GM19328 (cell line): Measurements from ENCODE around the gene UBE2D2.
"Not testable (repeated sequence)": the region's sequence is repeated elsewhere in the genome, so short reads cannot be mapped to it uniquely, and the experiment has no call there.

Source experiments
- ATAC-seq: cut with Tn5 transposase; IDR thresholded peaks from one replicate; pipeline ENCODE4 v1.9.1; 2021; ENCODE audit warnings: mild to moderate bottlenecking, moderate library complexity; ENCODE audit not compliant: unreplicated experiment

Gene UBE2D2

DNA sequence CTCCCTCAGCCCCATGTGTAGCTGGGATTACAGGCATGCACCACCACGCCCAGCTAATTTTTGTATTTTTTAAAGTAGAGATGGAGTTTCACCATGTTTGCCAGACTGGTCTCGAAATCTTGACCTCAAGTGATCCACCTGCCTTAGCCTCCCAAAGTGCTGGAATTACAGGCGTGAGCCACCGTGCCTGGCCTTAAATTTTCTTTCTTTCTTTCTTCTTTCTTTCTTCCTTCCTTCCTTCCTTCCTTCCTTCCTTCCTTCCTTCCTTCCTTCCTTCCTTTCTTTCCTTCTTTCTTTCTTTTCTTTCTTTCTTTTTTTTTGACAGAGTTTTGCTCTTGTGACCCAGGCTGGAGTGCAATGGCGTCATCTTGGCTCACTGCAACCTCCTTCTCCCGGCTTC lies 14.5 kb upstream of the UBE2D2 start:
- ATAC-seq = not testable (repeated sequence)

DNA sequence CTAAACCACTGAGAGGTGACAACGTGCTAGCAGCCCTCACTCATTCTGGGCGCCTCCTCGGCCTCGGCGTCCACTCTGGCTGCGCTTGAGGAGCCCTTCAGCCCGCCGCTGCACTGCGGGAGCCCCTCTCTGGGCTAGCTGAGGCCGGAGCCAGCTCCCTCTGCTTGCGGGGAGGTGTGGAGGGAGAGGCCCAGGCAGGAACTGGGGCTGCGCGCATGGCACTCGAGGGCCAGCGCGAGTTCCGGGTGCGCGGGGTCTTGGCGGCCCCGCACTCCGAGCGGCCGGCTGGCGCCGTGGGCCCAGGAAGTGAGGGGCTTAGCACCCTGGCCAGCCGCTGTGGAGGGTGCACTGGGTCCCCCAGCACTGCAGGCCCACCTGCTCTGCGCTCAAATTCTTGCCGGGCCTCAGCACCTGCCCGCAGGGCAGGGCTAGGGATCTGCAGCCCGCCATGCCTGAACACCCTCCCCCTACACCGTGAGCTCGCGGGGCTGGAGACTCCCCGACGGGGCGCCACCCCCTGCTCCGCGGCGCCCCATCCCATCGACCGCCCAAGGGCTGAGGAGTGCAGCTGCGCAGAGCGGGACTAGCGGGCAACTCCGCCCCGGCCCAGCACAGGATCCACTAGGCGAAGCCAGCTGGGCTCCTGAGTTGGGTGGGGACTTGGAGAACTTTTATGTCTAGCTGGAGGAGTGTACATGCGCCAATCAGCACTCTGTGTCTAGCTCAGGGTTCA lies 11.8 kb upstream of the UBE2D2 start:
- ATAC-seq = no peak

DNA sequence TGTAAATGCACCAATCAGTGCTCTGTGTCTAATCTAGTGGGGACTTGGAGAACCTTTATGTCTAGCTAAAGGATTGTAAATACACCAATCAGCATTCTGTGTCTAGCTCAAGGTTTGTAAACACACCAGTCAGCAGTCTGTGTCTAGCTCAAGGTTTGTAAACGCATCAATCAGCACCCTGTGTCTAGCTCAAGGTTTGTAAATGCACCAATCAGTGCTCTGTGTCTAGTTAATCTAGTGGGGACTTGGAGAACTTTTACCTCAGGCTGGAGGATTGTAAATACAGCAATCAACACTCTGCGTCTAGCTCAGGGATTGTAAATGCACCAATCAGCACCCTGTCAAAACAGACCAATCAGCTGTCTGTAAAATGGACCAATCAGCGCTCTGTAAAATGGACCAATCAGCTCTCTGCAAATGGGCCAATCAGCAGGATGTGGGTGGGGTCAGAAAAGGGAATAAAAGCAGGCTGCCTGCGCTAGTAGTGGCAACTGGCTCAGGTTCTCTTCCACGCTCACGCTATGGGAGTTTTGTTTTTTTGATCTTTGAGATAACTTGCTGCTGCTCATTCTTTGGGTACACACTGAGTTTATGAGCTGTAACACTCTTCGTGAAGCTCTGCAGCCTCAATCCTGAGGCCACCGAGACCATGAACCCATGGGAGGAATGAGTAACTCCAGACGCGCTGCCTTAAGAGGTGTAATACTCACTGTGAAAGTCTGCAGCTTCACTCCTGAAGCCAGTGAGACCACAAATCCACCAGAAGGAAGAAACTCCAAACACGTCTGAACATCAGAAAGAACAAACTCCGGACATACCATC lies 10.9 kb upstream of the UBE2D2 start:
- ATAC-seq = not testable (repeated sequence)

DNA sequence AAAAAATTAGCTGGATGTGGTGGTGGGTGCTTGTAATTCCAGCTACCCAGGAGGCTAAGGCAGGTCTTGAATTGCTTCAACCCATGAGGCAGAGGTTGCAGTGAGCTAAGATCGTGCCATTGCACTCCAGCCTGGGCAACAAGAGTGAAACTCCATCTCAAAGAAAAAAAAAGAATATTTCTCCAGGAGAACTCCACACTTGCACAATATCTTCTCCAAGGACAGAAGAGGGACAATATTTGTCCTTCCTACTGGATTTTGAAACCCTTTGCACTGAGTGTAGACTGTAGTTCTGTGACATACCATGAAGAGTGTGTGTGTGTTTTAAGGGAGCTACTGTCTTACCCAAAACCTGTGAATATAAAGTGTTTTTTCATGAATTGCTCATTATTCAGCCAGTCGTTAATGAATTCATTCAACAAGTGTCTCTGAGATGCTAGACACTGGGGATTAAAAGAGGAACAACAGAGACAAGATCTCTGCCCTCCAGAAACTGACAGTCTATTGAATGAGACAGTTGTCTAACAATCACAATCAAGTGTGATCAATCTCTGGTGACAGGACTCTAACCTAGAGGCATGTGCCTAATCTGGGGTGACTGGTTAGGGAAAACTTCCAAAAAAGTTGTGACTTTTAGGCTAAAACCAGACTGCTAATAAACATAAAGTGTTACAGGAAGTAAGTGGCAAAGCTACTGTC lies 9.8 kb upstream of the UBE2D2 start:
- no peak for ATAC-seq

DNA sequence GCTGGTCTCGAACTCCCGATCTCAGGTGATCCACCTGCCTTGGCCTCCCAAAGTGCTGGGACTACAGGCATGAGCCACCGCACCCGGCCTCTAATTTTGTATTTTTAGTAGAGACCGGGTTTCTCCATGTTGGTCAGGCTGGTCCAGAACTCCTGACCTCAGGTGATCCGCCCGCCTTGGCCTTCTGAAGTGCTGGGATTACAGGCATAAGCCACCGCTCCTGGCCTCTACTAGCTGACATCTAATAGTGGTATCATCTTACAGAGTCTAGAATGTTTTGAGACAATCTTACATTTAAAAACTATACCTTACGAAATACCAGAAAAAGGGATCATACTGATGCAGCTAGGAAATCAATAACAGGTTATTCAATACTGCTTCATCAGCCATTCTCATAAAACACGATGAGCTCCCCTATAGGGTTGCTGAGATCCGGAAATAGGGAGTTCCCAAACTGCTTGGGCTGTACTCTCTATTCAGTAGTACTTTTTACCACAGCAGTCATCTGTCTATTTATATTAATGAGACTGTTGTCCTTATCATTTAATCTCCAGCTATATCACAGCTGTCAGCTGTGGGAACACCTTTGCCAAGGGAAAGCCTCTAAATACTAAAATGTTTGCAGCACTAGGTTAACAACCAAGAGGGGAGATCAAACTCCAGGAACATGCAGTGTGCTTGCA lies 8.1 kb upstream of the UBE2D2 start:
- ATAC-seq = no peak

DNA sequence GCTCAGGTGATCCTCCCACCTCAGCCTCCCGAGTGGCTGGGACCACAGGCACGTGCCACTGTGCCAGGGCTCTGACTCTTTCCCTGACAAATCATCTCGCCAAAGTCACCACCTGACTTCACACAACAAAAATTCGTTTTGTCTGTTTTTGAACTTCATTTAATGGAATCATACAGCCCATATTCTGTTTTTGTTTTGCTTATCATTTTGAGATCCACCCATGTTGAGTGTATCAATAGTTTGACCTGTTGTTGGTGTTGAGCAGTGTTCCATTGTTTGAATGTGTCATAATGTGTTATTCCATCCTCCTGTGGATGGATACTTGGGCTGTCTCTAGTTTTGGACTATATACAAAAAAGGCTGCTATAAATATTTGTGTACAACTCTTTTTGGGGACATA lies 6.9 kb upstream of the UBE2D2 start:
- no peak for ATAC-seq

DNA sequence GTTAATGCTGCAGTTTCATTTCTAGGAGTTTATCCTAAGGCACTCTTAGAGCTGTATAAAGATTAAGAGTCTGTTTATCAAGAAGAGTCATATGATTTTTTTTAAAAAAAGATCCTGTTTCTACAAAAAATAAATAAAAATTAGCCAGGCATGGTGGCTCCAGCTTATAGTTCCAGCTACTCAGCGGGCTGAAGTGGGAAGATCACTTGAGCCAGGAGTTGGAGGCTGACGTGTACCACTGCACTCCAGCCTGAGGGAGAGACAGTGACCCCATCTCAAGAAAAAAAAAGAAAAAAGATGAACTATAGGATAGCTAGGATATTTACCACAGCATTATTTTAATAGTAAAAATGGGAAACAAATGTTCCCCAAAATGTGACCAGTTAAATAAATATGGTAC lies 3.3 kb upstream of the UBE2D2 start:
- no peak for ATAC-seq

DNA sequence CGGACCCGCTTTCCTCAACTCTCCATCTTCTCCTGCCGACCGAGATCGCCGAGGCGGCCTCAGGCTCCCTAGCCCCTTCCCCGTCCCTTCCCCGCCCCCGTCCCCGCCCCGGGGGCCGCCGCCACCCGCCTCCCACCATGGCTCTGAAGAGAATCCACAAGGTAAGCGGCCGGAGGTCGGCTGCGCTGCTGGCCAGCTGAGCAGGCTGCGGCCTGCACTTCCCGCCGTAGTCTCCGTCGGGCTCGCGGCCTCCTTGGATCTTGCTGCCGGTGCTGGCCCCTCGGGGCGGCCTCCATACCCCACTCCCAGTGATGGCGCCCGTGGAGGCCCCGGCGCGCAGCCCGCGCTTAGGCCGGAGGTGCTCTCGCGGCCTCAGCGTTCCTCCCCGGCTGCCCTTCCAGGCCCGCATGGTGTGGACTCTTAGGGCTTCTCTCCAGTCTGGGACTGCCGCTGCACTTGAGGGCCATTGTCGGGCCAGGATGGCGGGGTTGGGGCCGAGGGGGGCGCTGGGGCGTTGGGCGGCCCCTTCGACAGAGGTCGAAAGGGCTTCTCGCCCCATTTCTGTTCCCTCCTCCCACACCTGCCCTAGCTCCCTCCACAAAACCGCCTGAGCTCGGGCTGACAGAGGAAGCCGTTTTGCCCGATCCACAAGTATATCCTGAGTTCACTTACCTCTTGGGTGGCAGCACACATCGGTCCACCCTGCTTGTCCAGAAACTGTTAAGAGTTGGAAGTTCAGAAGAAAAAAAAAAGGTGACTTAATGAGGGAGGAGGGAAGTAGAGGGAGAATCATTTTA lies 714 bp downstream of the UBE2D2 start:
- peak; percentile 15 for ATAC-seq

DNA sequence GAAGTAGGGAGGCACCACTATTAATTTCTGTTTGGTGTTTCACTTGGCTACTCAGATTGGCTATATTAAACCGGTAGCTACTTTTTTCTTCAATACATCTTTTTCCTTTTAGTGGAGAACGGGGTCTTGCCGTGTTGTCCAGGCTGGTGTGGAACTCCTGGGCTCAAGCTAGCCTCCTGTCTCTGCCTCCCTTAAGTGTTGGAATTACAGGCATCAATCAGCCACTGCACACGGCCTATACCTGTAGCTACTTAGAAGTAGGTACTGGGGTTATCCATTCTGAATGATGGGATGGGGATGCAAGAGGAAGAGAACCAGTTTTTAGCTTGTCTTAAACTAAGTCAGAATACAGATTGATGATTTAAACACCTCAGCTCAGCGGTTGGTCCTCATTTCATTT lies 1.7 kb downstream of the UBE2D2 start:
- no peak for ATAC-seq

DNA sequence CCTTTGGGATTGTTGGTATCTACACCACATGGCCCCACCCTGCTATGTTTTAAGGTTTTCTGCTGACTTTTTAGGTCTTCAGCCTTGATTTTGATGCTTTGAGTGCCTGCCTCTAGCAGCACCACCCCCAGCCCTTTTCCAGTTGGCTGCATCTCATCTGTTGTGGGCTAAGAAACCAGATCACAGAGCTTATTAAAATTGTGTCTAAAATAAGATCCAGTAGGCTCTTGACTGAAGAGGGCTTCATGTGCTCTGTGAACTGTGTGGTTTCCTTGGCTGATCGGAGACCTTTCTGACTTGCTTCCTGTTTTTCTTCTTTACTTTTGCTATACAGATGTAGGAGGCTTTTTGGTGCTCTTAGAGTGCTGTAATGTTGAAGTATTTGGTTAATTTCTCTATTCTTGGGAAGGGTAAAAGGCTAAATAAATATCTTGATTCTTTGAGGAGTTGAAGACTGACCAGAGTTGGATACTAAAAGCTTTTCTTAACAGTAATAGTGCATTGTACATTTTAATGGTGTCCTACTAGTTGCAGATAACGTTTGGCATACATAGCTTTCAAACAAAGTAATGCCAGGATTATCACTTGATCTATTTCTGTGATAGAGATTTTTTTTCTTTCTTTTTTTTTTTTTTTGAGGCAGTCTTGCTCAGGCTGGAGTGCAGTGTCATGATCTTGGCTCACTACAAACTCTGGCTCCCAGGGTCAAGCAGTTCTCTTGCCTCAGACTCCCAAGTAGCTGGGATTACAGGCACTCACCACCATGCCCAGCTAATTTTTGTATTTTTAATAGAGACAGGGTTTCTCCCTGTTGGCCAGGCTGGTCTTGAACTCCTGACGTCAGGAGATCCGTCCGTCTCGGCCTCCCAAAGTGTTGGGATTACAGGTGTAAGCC lies 4.5 kb downstream of the UBE2D2 start:
- peak; percentile 42 for ATAC-seq

DNA sequence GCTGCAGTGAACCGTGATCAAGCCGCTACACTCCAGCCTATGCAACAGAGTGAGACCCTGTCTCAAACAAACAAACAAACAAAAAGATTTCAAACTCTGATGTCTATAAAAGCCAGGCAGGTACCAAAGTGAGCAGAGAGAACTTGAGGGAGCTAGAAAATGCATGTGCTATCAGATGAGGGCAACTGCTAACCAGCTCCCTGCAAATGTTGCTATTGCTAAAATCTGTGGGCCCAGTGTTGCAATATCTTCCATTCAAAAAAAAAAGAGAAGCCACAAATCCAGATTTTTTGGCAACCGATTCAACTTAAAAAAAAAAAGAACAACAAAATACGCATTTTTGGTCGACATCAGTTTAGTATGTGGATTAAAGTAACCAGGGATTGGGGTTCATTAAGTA lies 5.5 kb downstream of the UBE2D2 start:
- ATAC-seq = no peak

DNA sequence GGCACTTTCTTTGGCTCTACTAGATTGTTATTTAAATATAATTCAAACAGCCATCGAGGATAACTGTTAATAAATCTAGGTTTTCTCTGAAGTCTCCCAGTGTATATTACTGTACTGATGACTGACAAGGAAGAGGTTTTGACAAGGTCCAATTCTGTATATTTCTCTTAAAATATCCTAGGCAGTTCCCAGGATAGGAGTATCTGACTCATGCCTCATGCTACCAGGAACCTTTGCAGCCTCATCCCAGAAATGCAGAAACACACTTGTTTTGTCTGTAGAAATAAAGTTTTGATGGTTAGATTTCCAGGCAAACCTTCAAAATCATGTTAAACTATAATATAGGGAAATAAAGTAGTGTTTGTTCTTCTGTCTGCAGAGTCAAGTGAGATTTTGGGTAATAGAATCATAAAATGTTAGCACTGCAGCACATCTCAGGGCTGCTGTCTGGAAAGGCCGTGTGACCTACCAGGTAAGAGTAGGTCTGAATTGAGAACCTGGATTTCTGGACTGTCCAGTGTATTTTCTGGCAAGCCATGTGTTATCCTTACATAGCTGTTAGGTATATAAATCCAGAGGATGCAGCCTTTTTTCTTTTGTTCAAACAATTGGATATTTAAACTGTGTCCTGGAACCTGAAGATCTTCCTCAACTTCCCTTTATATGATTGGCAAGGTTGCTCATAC lies 8.3 kb downstream of the UBE2D2 start:
- no peak for ATAC-seq

DNA sequence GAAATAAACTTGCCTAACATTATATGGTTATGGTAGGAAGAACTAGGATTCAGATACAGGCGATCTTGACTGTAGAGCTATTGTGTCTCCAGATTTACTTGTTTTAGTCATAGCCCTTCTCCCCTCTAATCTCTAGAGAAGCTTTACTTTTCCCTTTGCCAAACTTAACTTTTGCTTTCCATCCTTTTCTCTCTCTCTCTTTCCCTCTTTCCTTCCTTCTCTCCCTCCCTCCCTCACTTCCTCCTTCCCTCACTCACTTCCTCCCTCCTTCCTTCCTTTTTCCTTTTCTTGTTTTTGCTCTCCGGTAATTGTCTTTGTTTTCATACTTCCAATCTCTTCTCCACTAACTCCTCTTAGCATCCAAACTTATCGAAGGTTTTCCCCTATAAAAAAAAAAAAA lies 10.4 kb downstream of the UBE2D2 start:
- no peak for ATAC-seq

DNA sequence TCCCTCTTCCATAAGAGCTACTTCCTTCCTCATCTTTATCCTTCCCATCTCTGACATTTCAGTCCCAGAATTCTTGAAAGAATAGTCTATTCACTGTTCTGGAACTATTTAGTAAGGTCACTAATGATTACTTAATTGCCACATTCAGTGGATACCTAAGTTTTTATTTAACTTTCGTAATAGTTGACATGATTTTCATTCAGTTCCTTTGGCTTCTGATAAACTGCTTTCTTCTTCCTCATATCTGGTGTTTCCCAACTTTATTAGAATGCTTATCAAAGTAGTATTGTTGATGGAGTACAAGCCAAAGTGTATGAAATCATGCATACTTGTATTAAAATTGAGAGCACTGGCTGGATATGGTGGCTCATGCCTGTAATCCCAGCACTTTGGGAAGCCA lies 10.8 kb downstream of the UBE2D2 start:
- ATAC-seq = no peak

DNA sequence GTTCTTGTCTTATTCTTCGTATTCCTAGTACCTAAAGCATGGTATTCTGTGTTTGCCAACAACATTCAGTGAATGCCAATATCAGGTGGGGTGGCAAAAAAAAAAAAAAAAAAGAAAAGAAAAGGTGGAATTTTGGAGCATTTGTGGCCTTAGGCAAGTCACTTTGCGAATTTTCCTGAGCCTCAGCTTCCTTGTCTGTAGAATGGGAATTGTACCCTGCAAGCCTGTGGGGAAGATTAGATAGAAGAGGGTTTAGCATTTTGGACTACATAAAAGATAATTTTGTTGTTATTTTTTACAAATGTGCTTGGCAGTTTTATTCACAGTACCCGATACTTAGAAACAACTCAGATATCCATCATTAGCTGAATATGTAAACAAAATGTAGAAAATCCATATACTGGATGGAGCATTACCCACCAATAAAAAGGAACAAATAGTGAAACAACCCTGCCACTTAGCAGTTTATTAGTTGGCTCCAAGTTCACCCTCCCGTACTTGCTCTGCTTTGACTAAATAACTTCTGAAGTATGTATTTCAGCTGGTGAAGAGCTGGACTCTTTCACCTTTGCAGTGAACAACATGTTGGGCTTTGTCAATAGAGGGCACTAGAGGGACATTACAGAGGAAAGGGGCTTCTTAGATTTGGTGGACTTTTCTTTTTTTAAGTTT lies 13.6 kb downstream of the UBE2D2 start:
- ATAC-seq = no peak

DNA sequence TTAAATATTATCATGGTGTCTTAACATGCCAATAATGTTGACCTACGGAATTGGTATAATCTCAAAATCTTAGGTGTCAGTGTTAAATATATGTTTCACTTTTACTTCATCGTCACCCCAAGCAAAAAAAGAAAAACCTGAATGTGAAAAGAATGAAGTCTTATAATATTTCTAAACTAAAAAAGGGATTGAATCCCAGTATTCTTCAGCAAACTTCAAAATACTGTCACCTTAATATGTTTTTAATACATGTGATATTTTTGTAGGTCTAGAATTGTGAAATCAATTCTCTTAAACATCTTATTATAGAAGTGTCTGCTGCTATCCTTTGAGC lies 14.1 kb downstream of the UBE2D2 start:
- ATAC-seq = no peak

DNA sequence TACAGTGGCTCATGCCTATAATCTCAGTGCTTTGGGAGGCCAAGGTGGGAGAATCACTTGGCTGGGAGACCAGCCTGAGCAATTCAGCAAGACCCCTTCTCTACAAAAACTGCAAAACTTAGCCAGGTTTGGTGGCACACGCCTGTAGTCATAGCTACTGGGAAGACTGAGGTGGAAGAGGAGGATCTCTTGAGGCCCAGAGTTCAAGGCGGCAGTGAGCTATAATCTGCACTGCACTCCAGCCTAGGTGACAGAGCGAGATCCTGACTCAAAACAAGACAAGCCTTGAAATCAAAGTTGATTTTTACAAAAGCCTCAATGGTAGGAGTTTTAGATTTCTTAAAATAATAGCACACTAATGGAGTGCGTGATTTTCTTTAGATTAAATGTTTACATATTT lies 14.6 kb downstream of the UBE2D2 start:
- no peak for ATAC-seq

DNA sequence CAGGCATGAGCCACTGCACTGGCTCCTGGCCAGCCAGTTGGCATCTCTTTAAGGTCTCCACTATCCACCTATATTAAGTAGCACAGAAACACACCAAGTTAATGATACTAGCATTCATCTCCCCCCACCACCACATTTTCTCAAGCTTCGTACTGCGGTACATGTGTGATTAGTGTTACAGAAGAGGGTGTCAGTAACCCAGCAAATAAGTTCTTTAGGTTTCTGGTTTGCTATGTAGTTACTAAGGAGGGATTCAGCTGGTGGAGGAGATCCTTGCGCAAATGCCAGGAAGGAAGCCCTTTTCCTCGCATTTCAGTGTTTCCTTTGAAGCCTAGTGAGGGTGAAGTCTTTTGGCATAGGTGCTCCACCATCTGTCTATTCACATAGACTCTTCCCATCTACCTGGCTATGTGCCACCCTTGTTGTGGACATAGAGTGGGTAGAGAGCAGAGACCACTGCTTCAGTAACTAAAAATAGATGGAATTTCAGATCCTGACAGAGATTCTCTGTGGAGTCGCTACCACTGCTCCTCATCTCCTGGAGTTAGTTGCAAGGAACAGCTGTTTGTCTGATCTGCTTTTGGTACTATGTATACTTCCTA lies 16.7 kb downstream of the UBE2D2 start:
- no peak for ATAC-seq
